Measurements from ENCODE around the gene SMIM38. TPM values are rescaled to one million over a fixed set of nuclear protein-coding genes. Genes with fewer than 3 reads are reported as not detected.

The SMIM38 gene
- total RNA-seq, 1 donor from 2014 or later = not detected

DNA sequence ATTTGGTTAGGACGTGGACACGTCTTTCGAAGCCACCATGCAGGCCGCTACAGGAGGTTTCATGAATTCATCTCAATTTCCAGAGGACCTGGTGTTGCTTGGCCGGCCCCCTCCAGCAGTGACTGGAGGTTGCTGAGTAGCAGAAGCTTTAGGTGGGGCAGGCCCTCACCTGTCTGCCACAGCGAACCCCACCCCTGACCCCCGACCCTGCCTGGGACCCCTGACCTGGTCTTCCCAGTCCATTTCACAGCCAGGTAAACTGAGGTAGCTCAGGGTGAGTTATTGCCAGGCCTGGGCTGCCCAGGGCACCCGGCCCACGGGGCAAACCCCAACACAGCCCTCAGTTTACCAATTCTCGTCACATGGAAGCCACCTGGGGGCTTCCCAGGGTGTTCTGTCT lies 39.1 kb upstream of the SMIM38 start:
- H3K4me3 Mint-ChIP-seq (ENCODE audit: unreplicated experiment) = no peak overlapping the region
- no peaks in the 10 kb centered on the region for H3K36me3 Mint-ChIP-seq (ENCODE audit: low read depth, unreplicated experiment)
- H2AFZ ChIP-seq (ENCODE audit: low read depth, low read length) = no peak overlapping the region
- peaks cover 56% of the 10 kb centered on the region for H3K27me3 Mint-ChIP-seq (ENCODE audit: low read depth, unreplicated experiment)
- H3K36me3 ChIP-seq (ENCODE audit: insufficient read depth, low read length) = no peaks in the 10 kb centered on the region
- no peaks in the 10 kb centered on the region for H3K4me1 ChIP-seq (ENCODE audit: insufficient read depth, low read length)
- H3K79me2 ChIP-seq (ENCODE audit: insufficient read depth, low read length) = no peaks in the 10 kb centered on the region
- FAIRE-seq = no peak
- H3K4me3 ChIP-seq (ENCODE audit: insufficient read depth, low read depth, low read length) = no peak overlapping the region
- peaks cover 12% of the 10 kb centered on the region for H3K9me3 ChIP-seq (ENCODE audit: insufficient read depth, low read depth, low read length)
- no peak overlapping the region for H3K4me2 ChIP-seq (ENCODE audit: low read length)
- H4K20me1 ChIP-seq (ENCODE audit: insufficient read depth, low read length) = no peaks in the 10 kb centered on the region
- TF ChIP-seq EZH2 (IDR thresholded peaks at IDR 0.05; ENCODE audit: insufficient read depth, low read length) = no peak
- TF ChIP-seq, protein P1, sequence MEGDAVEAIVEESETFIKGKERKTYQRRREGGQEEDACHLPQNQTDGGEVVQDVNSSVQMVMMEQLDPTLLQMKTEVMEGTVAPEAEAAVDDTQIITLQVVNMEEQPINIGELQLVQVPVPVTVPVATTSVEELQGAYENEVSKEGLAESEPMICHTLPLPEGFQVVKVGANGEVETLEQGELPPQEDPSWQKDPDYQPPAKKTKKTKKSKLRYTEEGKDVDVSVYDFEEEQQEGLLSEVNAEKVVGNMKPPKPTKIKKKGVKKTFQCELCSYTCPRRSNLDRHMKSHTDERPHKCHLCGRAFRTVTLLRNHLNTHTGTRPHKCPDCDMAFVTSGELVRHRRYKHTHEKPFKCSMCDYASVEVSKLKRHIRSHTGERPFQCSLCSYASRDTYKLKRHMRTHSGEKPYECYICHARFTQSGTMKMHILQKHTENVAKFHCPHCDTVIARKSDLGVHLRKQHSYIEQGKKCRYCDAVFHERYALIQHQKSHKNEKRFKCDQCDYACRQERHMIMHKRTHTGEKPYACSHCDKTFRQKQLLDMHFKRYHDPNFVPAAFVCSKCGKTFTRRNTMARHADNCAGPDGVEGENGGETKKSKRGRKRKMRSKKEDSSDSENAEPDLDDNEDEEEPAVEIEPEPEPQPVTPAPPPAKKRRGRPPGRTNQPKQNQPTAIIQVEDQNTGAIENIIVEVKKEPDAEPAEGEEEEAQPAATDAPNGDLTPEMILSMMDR (IDR thresholded peaks at IDR 0.05; ENCODE audit: insufficient read depth, low read depth, low read length) = no peak
- no peak overlapping the region for H3K27ac Mint-ChIP-seq (ENCODE audit: unreplicated experiment)
- H3K9me3 Mint-ChIP-seq (ENCODE audit: unreplicated experiment) = peaks cover 8% of the 10 kb centered on the region
- H3K4me1 Mint-ChIP-seq (ENCODE audit: low read depth, unreplicated experiment) = no peaks in the 10 kb centered on the region
- DNase-seq (ENCODE audit: low read depth) = no peak
- no peak overlapping the region for H3K9ac ChIP-seq (ENCODE audit: low read length)
- no peak overlapping the region for H3K27ac ChIP-seq (ENCODE audit: low read depth, low read length)
- no peaks in the 10 kb centered on the region for H3K27me3 ChIP-seq (ENCODE audit: insufficient read depth, low read length)

DNA sequence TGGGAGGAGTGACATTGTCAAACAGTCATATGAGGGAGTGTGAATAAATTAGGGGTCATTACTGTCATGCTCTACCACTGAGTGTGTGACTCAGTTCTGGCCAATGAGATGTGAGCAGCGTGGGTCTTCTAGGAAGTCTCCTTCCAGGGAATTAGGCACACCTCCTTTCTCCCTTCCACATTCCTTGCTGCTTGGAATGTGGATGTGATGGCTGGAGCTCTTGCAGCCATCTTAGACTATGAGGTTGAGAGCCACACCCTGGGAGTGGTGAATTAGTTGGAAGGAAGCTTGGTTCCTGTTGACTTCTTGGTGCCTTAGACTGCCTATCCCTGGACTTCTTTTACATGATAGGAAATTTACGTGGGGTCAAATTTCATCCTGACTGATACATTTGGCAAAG lies 36.5 kb upstream of the SMIM38 start:
- peaks cover 4% of the 10 kb centered on the region for H3K4me1 Mint-ChIP-seq (ENCODE audit: low read depth, unreplicated experiment)

More for the DNA sequence above, 36.5 kb upstream of the SMIM38 start:
- no peaks in the 10 kb centered on the region for H3K36me3 Mint-ChIP-seq (ENCODE audit: low read depth, unreplicated experiment)
- H3K4me3 Mint-ChIP-seq (ENCODE audit: unreplicated experiment) = no peak overlapping the region
- TF ChIP-seq EZH2 (IDR thresholded peaks at IDR 0.05; ENCODE audit: insufficient read depth, low read length) = no peak
- TF ChIP-seq, protein P1 (IDR thresholded peaks at IDR 0.05; ENCODE audit: insufficient read depth, low read depth, low read length) = no peak
- H3K79me2 ChIP-seq (ENCODE audit: insufficient read depth, low read length) = no peaks in the 10 kb centered on the region
- H3K4me1 ChIP-seq (ENCODE audit: insufficient read depth, low read length) = peaks cover 18% of the 10 kb centered on the region
- no peak overlapping the region for H3K27ac ChIP-seq (ENCODE audit: low read depth, low read length)
- no peaks in the 10 kb centered on the region for H3K36me3 ChIP-seq (ENCODE audit: insufficient read depth, low read length)
- DNase-seq (ENCODE audit: low read depth) = no peak
- H3K9ac ChIP-seq (ENCODE audit: low read length) = no peak overlapping the region
- no peak overlapping the region for H3K4me3 ChIP-seq (ENCODE audit: insufficient read depth, low read depth, low read length)
- peaks cover 8% of the 10 kb centered on the region for H3K9me3 Mint-ChIP-seq (ENCODE audit: unreplicated experiment)
- H3K27me3 ChIP-seq (ENCODE audit: insufficient read depth, low read length) = no peaks in the 10 kb centered on the region
- H3K9me3 ChIP-seq (ENCODE audit: insufficient read depth, low read depth, low read length) = peaks cover 12% of the 10 kb centered on the region
- FAIRE-seq = no peak
- H3K27me3 Mint-ChIP-seq (ENCODE audit: low read depth, unreplicated experiment) = peaks cover 34% of the 10 kb centered on the region
- H2AFZ ChIP-seq (ENCODE audit: low read depth, low read length) = no peak overlapping the region
- no peak overlapping the region for H3K4me2 ChIP-seq (ENCODE audit: low read length)
- no peak overlapping the region for H3K27ac Mint-ChIP-seq (ENCODE audit: unreplicated experiment)
- H4K20me1 ChIP-seq (ENCODE audit: insufficient read depth, low read length) = no peaks in the 10 kb centered on the region
